GM19395 (cell line): ENCODE results near the gene SPTLC1.

Source experiments
- ATAC-seq: cut with Tn5 transposase; IDR thresholded peaks from one replicate; pipeline ENCODE4 v1.9.1; 2021; ENCODE audit warnings: mild to moderate bottlenecking, moderate library complexity; ENCODE audit not compliant: unreplicated experiment

The SPTLC1 gene

GRCh38 chr9:91992461-91993041 lies 122.7 kb downstream of the SPTLC1 start:
- ATAC-seq = no peak

DNA sequence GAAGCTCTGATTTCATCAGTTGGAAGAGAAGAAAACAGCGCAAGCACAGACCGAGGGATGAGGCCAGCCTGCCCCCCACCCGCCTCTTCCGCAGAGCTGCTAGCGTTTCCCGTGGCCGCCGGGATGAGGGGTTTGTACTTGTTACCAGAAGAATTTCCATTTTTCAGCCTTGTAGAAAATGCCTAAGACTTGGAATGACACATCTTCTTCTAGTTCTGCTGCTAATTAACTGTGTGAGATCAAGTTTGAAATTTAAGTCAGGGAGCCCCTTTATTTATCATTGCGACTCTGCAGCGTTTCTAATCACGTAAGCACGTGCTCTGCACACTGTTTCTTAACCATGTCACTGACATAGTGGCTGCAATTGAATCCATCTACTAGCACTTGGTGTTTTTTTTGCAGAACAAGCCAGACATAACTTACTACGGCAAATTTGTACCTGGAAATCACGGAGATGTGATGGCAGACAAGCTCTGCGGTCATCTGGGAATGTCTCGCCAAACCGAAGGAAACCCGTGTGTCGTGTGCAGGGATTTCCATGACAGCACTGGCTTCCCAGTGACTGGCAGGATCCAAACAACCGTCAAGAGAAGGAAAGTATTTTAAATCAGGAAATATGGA lies 123.4 kb downstream of the SPTLC1 start:
- ATAC-seq = no peak

- no peak for ATAC-seq
Measured at GRCh38 chr9:91986248-91986647, 129.0 kb downstream of the SPTLC1 start.

DNA sequence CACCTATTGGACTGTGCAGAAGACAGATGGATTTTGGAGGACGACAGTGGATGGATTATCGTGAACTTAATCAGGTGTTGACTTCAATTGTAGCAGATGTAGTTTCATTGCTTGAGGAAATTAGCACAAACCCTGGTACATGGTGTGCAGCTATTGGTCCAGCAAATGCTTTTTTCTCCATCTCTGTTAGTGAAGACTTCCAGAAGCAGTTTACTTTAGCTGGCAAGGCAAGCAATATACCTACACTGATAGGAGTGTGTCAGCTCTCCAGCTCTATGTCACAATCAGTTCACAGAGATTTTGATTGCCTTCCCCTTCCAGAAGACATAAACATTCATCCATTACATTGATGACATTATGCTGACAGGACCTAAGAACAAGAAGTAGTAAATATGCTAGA lies 129.5 kb downstream of the SPTLC1 start:
- no peak for ATAC-seq
